SIG-M5 (cell line): ENCODE data around the gene ATP10A.

Source experiments
- DNase-seq: peaks from one replicate; lab custom pipeline; 2025; lab: John Stamatoyannopoulos, UW

ATP10A gene

GRCh38 chr15:25824618-25825017, 38.5 kb downstream of the ATP10A start:
- DNase-seq: no peak

- DNase-seq: no peak
Observed at GRCh38 chr15:25812845-25813244, 50.3 kb downstream of the ATP10A start.

GRCh38 chr15:25812073-25812472, 51.1 kb downstream of the ATP10A start:
- DNase-seq: no peak

GRCh38 chr15:25811481-25811906, 51.6 kb downstream of the ATP10A start:
- no peak for DNase-seq

GRCh38 chr15:25810631-25811091, 52.5 kb downstream of the ATP10A start:
- no peak for DNase-seq

GRCh38 chr15:25810154-25810553, 53.0 kb downstream of the ATP10A start:
- DNase-seq: no peak

GRCh38 chr15:25807063-25807462, 56.1 kb downstream of the ATP10A start:
- DNase-seq: no peak

GRCh38 chr15:25805031-25805430, 58.1 kb downstream of the ATP10A start:
- no peak for DNase-seq

- no peak for DNase-seq
Observed at GRCh38 chr15:25804451-25804850, 58.7 kb downstream of the ATP10A start.

GRCh38 chr15:25803541-25803940, 59.6 kb downstream of the ATP10A start:
- DNase-seq: no peak

GRCh38 chr15:25803036-25803435, 60.1 kb downstream of the ATP10A start:
- no peak for DNase-seq

GRCh38 chr15:25802285-25802830, 60.8 kb downstream of the ATP10A start:
- no peak for DNase-seq

- no peak for DNase-seq
Observed at GRCh38 chr15:25801586-25802284, 61.4 kb downstream of the ATP10A start.

GRCh38 chr15:25800761-25801515, 62.2 kb downstream of the ATP10A start:
- no peak for DNase-seq

GRCh38 chr15:25799906-25800700, 63.0 kb downstream of the ATP10A start:
- DNase-seq: no peak

GRCh38 chr15:25797936-25798901, 64.9 kb downstream of the ATP10A start:
- DNase-seq: no peak

GRCh38 chr15:25797511-25797935, 65.6 kb downstream of the ATP10A start:
- no peak for DNase-seq

GRCh38 chr15:25797035-25797434, 66.1 kb downstream of the ATP10A start:
- no peak for DNase-seq

- no peak for DNase-seq
Observed at GRCh38 chr15:25796395-25796794, 66.7 kb downstream of the ATP10A start.

GRCh38 chr15:25795712-25796111, 67.4 kb downstream of the ATP10A start:
- no peak for DNase-seq

GRCh38 chr15:25795061-25795460, 68.1 kb downstream of the ATP10A start:
- no peak for DNase-seq
